ENCODE data around the gene ALKBH4. TPM values are rescaled to one million over a fixed set of nuclear protein-coding genes. Genes with fewer than 3 reads are reported as not detected.
"Not testable (repeated sequence)": the region's sequence is repeated elsewhere in the genome, so short reads cannot be mapped to it uniquely, and the experiment has no call there.

Gene ALKBH4
- 9.7 TPM for total RNA-seq
- polyA plus RNA-seq, result 11.8 TPM

GRCh38 chr7:102464577-102465280, at the start of gene ALKBH4, which contains the start of gene LRWD1:
ALKBH4 (minus strand) TSS chr7:102464863; CDS start chr7:102464836, 27 bp downstream.
LRWD1 (plus strand) TSS chr7:102464984; CDS start chr7:102465081, 97 bp downstream.
- H3K36me3 ChIP-seq (ENCODE audit: insufficient read depth), result no peaks in the 10 kb centered on the region
- DNase-seq (ENCODE audit: extremely low spot score), result peak; percentile 54
- H3K27ac ChIP-seq (ENCODE audit: low read depth), result peak within 1 kb of the TSS; percentile 12
- H3K4me1 ChIP-seq (ENCODE audit: insufficient read depth), result no peaks in the 10 kb centered on the region
- H3K4me3 ChIP-seq (ENCODE audit: low read depth, low read length), result peak within 1 kb of the TSS; percentile 77
- under 1% methylated on average over 81 of the region's 81 CpGs for WGBS

- not testable (repeated sequence) for H3K27ac ChIP-seq (ENCODE audit: low read depth); H3K4me1 ChIP-seq (ENCODE audit: insufficient read depth); H3K36me3 ChIP-seq (ENCODE audit: insufficient read depth)
- H3K4me3 ChIP-seq (ENCODE audit: low read depth, low read length), result peak overlapping the region; percentile 22
- 13% methylated on average over 5 of the region's 5 CpGs for WGBS
- DNase-seq (ENCODE audit: extremely low spot score), result peak; percentile 91
These were observed 48.1 kb upstream of the ALKBH4 start for GRCh38 chr7:102512642-102513221.

GRCh38 chr7:102511860-102512522, 47.3 kb upstream of the ALKBH4 start:
- not testable (repeated sequence) for DNase-seq (ENCODE audit: extremely low spot score); H3K36me3 ChIP-seq (ENCODE audit: insufficient read depth); H3K4me1 ChIP-seq (ENCODE audit: insufficient read depth); H3K27ac ChIP-seq (ENCODE audit: low read depth); H3K4me3 ChIP-seq (ENCODE audit: low read depth, low read length)
- no CpG with 5 or more reads among the region's 30 CpGs for WGBS

- WGBS, result 74% methylated on average over 4 of the region's 8 CpGs
These were observed 45.9 kb upstream of the ALKBH4 start for GRCh38 chr7:102510575-102510974.

GRCh38 chr7:102507410-102508088, 42.9 kb upstream of the ALKBH4 start:
- H3K27ac ChIP-seq (ENCODE audit: low read depth); H3K36me3 ChIP-seq (ENCODE audit: insufficient read depth); H3K4me1 ChIP-seq (ENCODE audit: insufficient read depth); DNase-seq (ENCODE audit: extremely low spot score); H3K4me3 ChIP-seq (ENCODE audit: low read depth, low read length): not testable (repeated sequence)
- WGBS, result 84% methylated on average over 2 of the region's 8 CpGs

More at GRCh38 chr7:102510575-102510974, 45.9 kb upstream of the ALKBH4 start:
- not testable (repeated sequence) for H3K4me1 ChIP-seq (ENCODE audit: insufficient read depth); H3K36me3 ChIP-seq (ENCODE audit: insufficient read depth); H3K27ac ChIP-seq (ENCODE audit: low read depth); DNase-seq (ENCODE audit: extremely low spot score); H3K4me3 ChIP-seq (ENCODE audit: low read depth, low read length)

GRCh38 chr7:102505298-102506185, 40.9 kb upstream of the ALKBH4 start:
- not testable (repeated sequence) for DNase-seq (ENCODE audit: extremely low spot score); H3K4me3 ChIP-seq (ENCODE audit: low read depth, low read length); H3K36me3 ChIP-seq (ENCODE audit: insufficient read depth); H3K27ac ChIP-seq (ENCODE audit: low read depth); H3K4me1 ChIP-seq (ENCODE audit: insufficient read depth)
- 74% methylated on average over 5 of the region's 24 CpGs for WGBS

GRCh38 chr7:102503141-102503540, 38.5 kb upstream of the ALKBH4 start:
- H3K4me3 ChIP-seq (ENCODE audit: low read depth, low read length); DNase-seq (ENCODE audit: extremely low spot score); H3K36me3 ChIP-seq (ENCODE audit: insufficient read depth); H3K27ac ChIP-seq (ENCODE audit: low read depth); H3K4me1 ChIP-seq (ENCODE audit: insufficient read depth): not testable (repeated sequence)
- WGBS, result no CpG with 5 or more reads among the region's 12 CpGs

- not testable (repeated sequence) for H3K27ac ChIP-seq (ENCODE audit: low read depth); H3K36me3 ChIP-seq (ENCODE audit: insufficient read depth); H3K4me3 ChIP-seq (ENCODE audit: low read depth, low read length); DNase-seq (ENCODE audit: extremely low spot score); H3K4me1 ChIP-seq (ENCODE audit: insufficient read depth)
- 95% methylated on average over 11 of the region's 16 CpGs for WGBS
These were observed 33.7 kb upstream of the ALKBH4 start for GRCh38 chr7:102498321-102498720.

- WGBS, result 94% methylated on average over 1 of the region's 5 CpGs
These were observed 32.6 kb upstream of the ALKBH4 start for GRCh38 chr7:102497308-102497707.

GRCh38 chr7:102496861-102497260, 32.2 kb upstream of the ALKBH4 start:
- H3K36me3 ChIP-seq (ENCODE audit: insufficient read depth); H3K4me1 ChIP-seq (ENCODE audit: insufficient read depth); H3K27ac ChIP-seq (ENCODE audit: low read depth); H3K4me3 ChIP-seq (ENCODE audit: low read depth, low read length); DNase-seq (ENCODE audit: extremely low spot score): not testable (repeated sequence)
- 65% methylated on average over 3 of the region's 10 CpGs for WGBS

More at GRCh38 chr7:102497308-102497707, 32.6 kb upstream of the ALKBH4 start:
- H3K27ac ChIP-seq (ENCODE audit: low read depth); H3K4me1 ChIP-seq (ENCODE audit: insufficient read depth); H3K36me3 ChIP-seq (ENCODE audit: insufficient read depth); H3K4me3 ChIP-seq (ENCODE audit: low read depth, low read length); DNase-seq (ENCODE audit: extremely low spot score): not testable (repeated sequence)

GRCh38 chr7:102494473-102495149, 29.9 kb upstream of the ALKBH4 start:
- not testable (repeated sequence) for H3K4me3 ChIP-seq (ENCODE audit: low read depth, low read length); H3K36me3 ChIP-seq (ENCODE audit: insufficient read depth); DNase-seq (ENCODE audit: extremely low spot score); H3K4me1 ChIP-seq (ENCODE audit: insufficient read depth); H3K27ac ChIP-seq (ENCODE audit: low read depth)
- WGBS, result no CpG with 5 or more reads among the region's 67 CpGs

- WGBS, result 62% methylated on average over 8 of the region's 15 CpGs
- H3K4me3 ChIP-seq (ENCODE audit: low read depth, low read length); H3K36me3 ChIP-seq (ENCODE audit: insufficient read depth); H3K27ac ChIP-seq (ENCODE audit: low read depth); H3K4me1 ChIP-seq (ENCODE audit: insufficient read depth); DNase-seq (ENCODE audit: extremely low spot score): not testable (repeated sequence)
These were observed 29.4 kb upstream of the ALKBH4 start for GRCh38 chr7:102494026-102494425.

Data from urinary bladder (tissue), 4 donors.